Neural crest cell (in vitro differentiated cells): ENCODE measurements around the gene LPP. TPM values are rescaled to one million over a fixed set of nuclear protein-coding genes. Genes with fewer than 3 reads are reported as not detected.

Experiments
- DNase-seq: peaks from one replicate; pipeline ENCODE4 v3.0.0; 2021; ENCODE audit warnings: low read depth, mixed read lengths, low spot score
- H3K27ac Mint-ChIP-seq: one replicate; pipeline ENCODE4 v1.8.0; 2021; ENCODE audit warnings: mild to moderate bottlenecking, mixed read lengths; ENCODE audit not compliant: unreplicated experiment
- H3K27me3 Mint-ChIP-seq: 2 replicates; pipeline ENCODE4 v1.8.0; 2021; ENCODE audit warnings: low read depth, mild to moderate bottlenecking, mixed read lengths
- H3K36me3 Mint-ChIP-seq: 2 replicates; pipeline ENCODE4 v1.8.0; 2021; ENCODE audit warnings: low read depth, mild to moderate bottlenecking, mixed read lengths
- H3K4me1 Mint-ChIP-seq: 2 replicates; pipeline ENCODE4 v1.8.0; 2021; ENCODE audit warnings: mixed read lengths
- H3K4me3 Mint-ChIP-seq: one replicate; pipeline ENCODE4 v1.8.0; 2021; ENCODE audit warnings: mild to moderate bottlenecking, mixed read lengths
- H3K9me3 Mint-ChIP-seq: 2 replicates; pipeline ENCODE4 v1.8.0; 2021; ENCODE audit warnings: mixed read lengths
- total RNA-seq: library from RNA; stranded (reverse); gene quantifications from 2 replicates; pipeline ENCODE4 v1.2.1, GENCODE V29; 2021
- TF ChIP-seq, protein P1 (sequence below): fragments of 200-600 bp; sonication (generic); conservative IDR thresholded peaks from 2 replicates; pipeline ENCODE4 v1.5.0; 2021; ENCODE audit warnings: antibody characterized with exemption, mild to moderate bottlenecking

Gene LPP
- total RNA-seq, 1 donor from 2014 or later, result 38.7 TPM

DNA sequence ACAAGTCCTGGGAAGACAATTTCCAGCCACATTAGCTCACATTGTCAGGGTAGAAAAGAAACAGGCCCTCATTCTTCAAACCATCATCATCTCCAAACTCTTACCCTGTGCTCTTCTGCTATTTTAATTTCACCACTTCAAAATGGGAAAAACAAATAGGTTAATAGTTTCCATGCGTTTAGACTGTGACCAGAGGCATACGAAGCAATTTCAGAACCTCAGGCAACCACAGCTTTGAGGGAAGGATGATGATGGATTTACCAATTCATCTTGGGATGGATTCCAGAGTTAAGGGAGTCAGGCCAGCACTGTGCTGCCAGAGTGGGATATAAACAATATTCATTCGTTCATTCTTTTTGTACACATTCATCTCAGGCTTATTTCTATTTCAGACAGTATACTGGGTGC is 710.0 kb downstream of the LPP start:
- no peak overlapping the region for H3K27ac Mint-ChIP-seq
- no peak overlapping the region for H3K4me3 Mint-ChIP-seq
- DNase-seq, result no peak
- no peaks in the 10 kb centered on the region for H3K9me3 Mint-ChIP-seq
- H3K36me3 Mint-ChIP-seq, result peaks cover 3% of the 10 kb centered on the region
- TF ChIP-seq, protein P1, sequence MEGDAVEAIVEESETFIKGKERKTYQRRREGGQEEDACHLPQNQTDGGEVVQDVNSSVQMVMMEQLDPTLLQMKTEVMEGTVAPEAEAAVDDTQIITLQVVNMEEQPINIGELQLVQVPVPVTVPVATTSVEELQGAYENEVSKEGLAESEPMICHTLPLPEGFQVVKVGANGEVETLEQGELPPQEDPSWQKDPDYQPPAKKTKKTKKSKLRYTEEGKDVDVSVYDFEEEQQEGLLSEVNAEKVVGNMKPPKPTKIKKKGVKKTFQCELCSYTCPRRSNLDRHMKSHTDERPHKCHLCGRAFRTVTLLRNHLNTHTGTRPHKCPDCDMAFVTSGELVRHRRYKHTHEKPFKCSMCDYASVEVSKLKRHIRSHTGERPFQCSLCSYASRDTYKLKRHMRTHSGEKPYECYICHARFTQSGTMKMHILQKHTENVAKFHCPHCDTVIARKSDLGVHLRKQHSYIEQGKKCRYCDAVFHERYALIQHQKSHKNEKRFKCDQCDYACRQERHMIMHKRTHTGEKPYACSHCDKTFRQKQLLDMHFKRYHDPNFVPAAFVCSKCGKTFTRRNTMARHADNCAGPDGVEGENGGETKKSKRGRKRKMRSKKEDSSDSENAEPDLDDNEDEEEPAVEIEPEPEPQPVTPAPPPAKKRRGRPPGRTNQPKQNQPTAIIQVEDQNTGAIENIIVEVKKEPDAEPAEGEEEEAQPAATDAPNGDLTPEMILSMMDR, result no peak
- H3K4me1 Mint-ChIP-seq, result peaks cover 28% of the 10 kb centered on the region
- H3K27me3 Mint-ChIP-seq, result no peaks in the 10 kb centered on the region

DNA sequence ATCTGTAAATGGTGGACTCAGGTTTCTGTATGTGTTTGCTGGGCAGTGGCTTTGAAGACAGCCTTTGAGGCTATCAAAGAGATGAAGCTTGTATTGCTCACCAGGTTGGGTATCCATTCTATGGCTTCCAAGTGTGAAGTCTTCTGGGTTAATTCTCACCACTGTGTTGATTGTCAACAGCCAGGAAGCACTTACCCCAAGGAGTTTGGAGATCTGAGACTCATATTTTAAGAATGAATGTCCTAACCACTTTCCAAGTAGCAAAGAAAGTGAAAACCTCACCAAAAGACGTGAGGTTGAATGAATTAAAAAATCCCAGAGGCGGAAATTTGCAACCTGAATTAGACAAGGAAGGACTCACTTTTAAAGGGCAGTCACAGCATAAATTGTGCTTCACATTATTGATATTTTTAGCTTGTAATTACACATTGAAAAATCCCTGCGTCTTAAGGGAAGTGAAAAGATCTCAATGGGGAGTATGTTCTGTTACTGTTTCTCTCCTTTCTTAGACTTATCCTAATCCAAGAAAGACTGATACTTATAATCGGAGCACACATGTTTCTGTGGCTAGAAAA is 713.8 kb downstream of the LPP start:
- peaks cover 3% of the 10 kb centered on the region for H3K36me3 Mint-ChIP-seq
- H3K9me3 Mint-ChIP-seq, result no peaks in the 10 kb centered on the region
- TF ChIP-seq, protein P1, result no peak
- DNase-seq, result no peak
- H3K4me1 Mint-ChIP-seq, result peaks cover 28% of the 10 kb centered on the region
- no peak overlapping the region for H3K4me3 Mint-ChIP-seq
- no peaks in the 10 kb centered on the region for H3K27me3 Mint-ChIP-seq
- H3K27ac Mint-ChIP-seq, result no peak overlapping the region

DNA sequence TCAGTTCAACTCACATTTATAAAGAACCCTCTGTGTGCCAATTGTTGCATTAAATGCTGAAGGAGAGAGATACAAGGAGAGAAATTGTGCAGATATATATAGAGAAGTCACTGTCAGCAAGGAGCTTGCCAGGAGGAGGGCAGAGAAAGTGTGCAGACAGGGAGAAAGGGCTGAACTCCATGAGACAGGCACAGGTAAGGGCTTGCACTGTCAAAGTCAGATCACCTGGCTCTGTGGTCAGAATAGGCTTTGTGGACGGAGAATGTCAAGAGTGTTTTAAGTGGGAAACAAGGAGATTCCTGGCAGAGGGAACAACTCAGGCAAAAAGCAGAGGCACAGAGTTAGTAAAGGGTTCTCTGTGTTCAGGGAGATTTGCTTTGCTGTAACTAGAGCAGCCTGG is 714.8 kb downstream of the LPP start:
- H3K36me3 Mint-ChIP-seq, result peaks cover 3% of the 10 kb centered on the region
- H3K27me3 Mint-ChIP-seq, result no peaks in the 10 kb centered on the region
- TF ChIP-seq, protein P1, result no peak
- peaks cover 28% of the 10 kb centered on the region for H3K4me1 Mint-ChIP-seq
- no peak overlapping the region for H3K4me3 Mint-ChIP-seq
- DNase-seq, result no peak
- no peak overlapping the region for H3K27ac Mint-ChIP-seq
- H3K9me3 Mint-ChIP-seq, result no peaks in the 10 kb centered on the region

DNA sequence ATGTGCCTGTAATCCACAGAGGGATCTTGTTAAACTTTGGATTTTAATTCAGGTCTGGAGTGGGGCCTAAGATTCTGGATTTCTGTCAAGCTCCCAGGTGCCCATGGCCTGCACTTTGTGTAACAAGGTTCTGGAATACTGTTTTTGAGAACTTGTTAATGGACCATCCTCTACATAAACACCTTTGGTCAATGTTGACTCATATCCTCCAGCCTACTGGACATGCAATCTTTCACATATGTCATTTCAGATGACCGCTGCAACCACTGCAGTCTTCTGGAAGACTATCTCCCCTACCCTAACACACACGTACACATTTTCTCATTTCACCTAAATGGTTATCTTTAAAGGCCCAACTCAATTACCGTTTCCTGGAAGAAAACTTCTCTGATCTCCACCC is 715.7 kb downstream of the LPP start:
- TF ChIP-seq, protein P1, result no peak
- Mint-ChIP-seq H3K27ac (no peak overlapping the region), H3K27me3 (no peaks in the 10 kb centered on the region), H3K4me3 (no peak overlapping the region), H3K4me1 (peaks cover 20% of the 10 kb centered on the region), H3K36me3 (peaks cover 7% of the 10 kb centered on the region), H3K9me3 (no peaks in the 10 kb centered on the region)
- DNase-seq, result no peak

DNA sequence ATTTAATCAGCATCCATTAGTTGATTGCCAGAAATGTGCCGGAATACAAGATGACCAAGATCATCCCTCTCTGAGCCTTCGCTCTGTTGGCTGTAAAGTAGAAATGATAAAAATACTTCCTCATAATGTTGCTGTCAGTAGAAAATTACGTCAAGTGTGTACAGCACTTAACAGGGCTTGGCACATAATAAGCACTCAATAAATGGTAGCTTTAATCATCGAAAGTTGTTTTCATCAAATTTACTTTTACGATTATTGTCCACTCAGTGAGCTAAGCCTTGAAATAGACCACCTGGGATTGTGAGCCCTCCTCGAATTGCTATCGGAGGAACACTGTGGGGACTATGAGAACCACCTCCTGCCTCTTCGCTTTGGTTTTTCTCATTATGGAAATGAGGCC is 716.5 kb downstream of the LPP start:
- peaks cover 15% of the 10 kb centered on the region for H3K4me1 Mint-ChIP-seq
- peaks cover 13% of the 10 kb centered on the region for H3K36me3 Mint-ChIP-seq
- no peaks in the 10 kb centered on the region for H3K9me3 Mint-ChIP-seq
- TF ChIP-seq, protein P1, result no peak
- H3K27ac Mint-ChIP-seq, result no peak overlapping the region
- no peak for DNase-seq
- no peak overlapping the region for H3K4me3 Mint-ChIP-seq
- no peaks in the 10 kb centered on the region for H3K27me3 Mint-ChIP-seq
